Liver (tissue), 9 donors: ENCODE data around the gene TMEM82. TPM values are rescaled to one million over a fixed set of nuclear protein-coding genes. Genes with fewer than 3 reads are reported as not detected.

Experiments
- DNase-seq: peaks from one replicate; pipeline ENCODE4 v3.0.0-alpha.2; 2017; ENCODE audit warnings: low spot score
- H3K27ac ChIP-seq, 2 donors: one replicate each; pipeline ENCODE4 v1.7.0; 2013; ENCODE audit warnings: inconsistent platforms in 2 of 2, low read length in 2 of 2, control low read depth in 1 of 2, low read depth in 1 of 2, mild to moderate bottlenecking in 1 of 2
- H3K27me3 ChIP-seq, 4 donors: one replicate each; pipeline versions ENCODE4 v1.6.1 to v1.7.0; 2013; ENCODE audit warnings: low read length in 3 of 4, inconsistent platforms in 1 of 4, mild to moderate bottlenecking in 1 of 4, moderate library complexity in 1 of 4; ENCODE audit not compliant: control insufficient read depth in 4 of 4, insufficient read depth in 4 of 4
- H3K36me3 ChIP-seq, 4 donors: one replicate each; pipeline versions ENCODE4 v1.6.1 to v1.7.0; 2013; ENCODE audit warnings: low read length in 3 of 4, mild to moderate bottlenecking in 3 of 4, low read depth in 1 of 4, moderate library complexity in 1 of 4; ENCODE audit not compliant: control insufficient read depth in 4 of 4, insufficient read depth in 3 of 4
- H3K4me1 ChIP-seq, 4 donors: one replicate each; pipeline versions ENCODE4 v1.6.1 to v1.7.0; 2013; ENCODE audit warnings: low read length in 3 of 4, mild to moderate bottlenecking in 3 of 4, moderate library complexity in 1 of 4; ENCODE audit not compliant: control insufficient read depth in 4 of 4, insufficient read depth in 4 of 4
- H3K4me3 ChIP-seq, 3 donors: one replicate each; pipeline versions ENCODE4 v1.6.1 to v1.7.0; 2013; ENCODE audit warnings: low read length in 3 of 3, control low read depth in 1 of 3, low read depth in 1 of 3, mild to moderate bottlenecking in 1 of 3
- H3K9ac ChIP-seq, 2 donors: one replicate each; pipeline ENCODE4 v1.7.0; 2013; ENCODE audit warnings: low read length in 2 of 2, mild to moderate bottlenecking in 2 of 2, moderate library complexity in 2 of 2, control low read depth in 1 of 2, low read depth in 1 of 2
- H3K9me3 ChIP-seq, 4 donors: one replicate each; pipeline versions ENCODE4 v1.6.1 to v1.7.0; 2013; ENCODE audit warnings: low read length in 3 of 4; ENCODE audit not compliant: control insufficient read depth in 4 of 4
- EGR1 ChIP-seq, 2 donors: IDR thresholded peaks; 2 replicates each; pipeline ENCODE4 v1.6.1; 2016 to 2018; ENCODE audit warnings: antibody characterized with exemption in 2 of 2, low read depth in 2 of 2
- FOXA1 ChIP-seq: IDR thresholded peaks from 2 replicates; pipeline ENCODE4 v1.6.1; 2016; ENCODE audit warnings: antibody characterized with exemption
- FOXA2 ChIP-seq: IDR thresholded peaks from 2 replicates; pipeline ENCODE4 v1.6.1; 2016; ENCODE audit warnings: antibody characterized with exemption
- GABPA ChIP-seq, 2 donors: IDR thresholded peaks in 1 of 2; conservative IDR thresholded peaks in 1 of 2; 2 replicates each; pipeline ENCODE4 v1.6.1; 2016; ENCODE audit warnings: antibody characterized with exemption in 2 of 2, mild to moderate bottlenecking in 1 of 2, moderate library complexity in 1 of 2
- HNF4A ChIP-seq, 2 donors: conservative IDR thresholded peaks; 2 replicates each; pipeline ENCODE4 v1.6.1; 2016; ENCODE audit warnings: antibody characterized with exemption in 2 of 2, mild to moderate bottlenecking in 2 of 2
- HNF4G ChIP-seq: IDR thresholded peaks from 2 replicates; pipeline ENCODE4 v1.6.1; 2016; ENCODE audit warnings: antibody characterized with exemption
- NR2F2 ChIP-seq: IDR thresholded peaks from 2 replicates; pipeline ENCODE4 v1.6.1; 2016; ENCODE audit warnings: antibody characterized with exemption
- RAD21 ChIP-seq, 2 donors: IDR thresholded peaks; 2 replicates each; pipeline ENCODE4 v1.6.1; 2016; ENCODE audit warnings: antibody characterized with exemption in 2 of 2, mild to moderate bottlenecking in 2 of 2
- SP1 ChIP-seq: IDR thresholded peaks from 2 replicates; pipeline ENCODE4 v1.6.1; 2018; ENCODE audit warnings: antibody characterized with exemption, mild to moderate bottlenecking
- TAF1 ChIP-seq: conservative IDR thresholded peaks from 2 replicates; pipeline ENCODE4 v1.6.1; 2016; ENCODE audit warnings: antibody characterized with exemption, mild to moderate bottlenecking
- WGBS: extraction: QIAGEN DNeasy Blood & Tissue Kit; methylation state at CpG from one replicate; pipeline ENCODE4 v1.1.7; 2013; 5-methylcytosine and 5-hydroxymethylcytosine counted together
- polyA plus RNA-seq, 2 donors: library from polyadenylated mRNA; stranded (reverse) in 1 of 2; unstranded in 1 of 2; fragments of 200-250 nt in 1 of 2; fragments of >200 nt in 1 of 2; fragmentation: Nextera tagmentation in 1 of 2; extraction: Ambion mirVana in 1 of 2; gene quantifications; one replicate each; pipeline versions ENCODE4 v1.2.1 to v1.2.3, GENCODE V29; 2013 to 2015
- total RNA-seq, 2 donors: library from RNA; depleted of rRNA; stranded (reverse); fragments of >200 nt; gene quantifications; one replicate each; pipeline ENCODE4 v1.2.3, GENCODE V29; 2014
- TF ChIP-seq, protein P1 (sequence below): IDR thresholded peaks from 2 replicates; pipeline ENCODE4 v1.6.1; 2016; ENCODE audit warnings: antibody characterized with exemption
- TF ChIP-seq, protein P2 (sequence below): fragments of 150-350 bp; IDR thresholded peaks from 2 replicates; pipeline ENCODE4 v1.5.1; 2017; ENCODE audit warnings: improper control_type of control experiment, low read depth, low read length; ENCODE audit not compliant: missing input control
- TF ChIP-seq, protein P3 (sequence below): IDR thresholded peaks from 2 replicates; pipeline ENCODE4 v1.6.1; 2016; ENCODE audit warnings: antibody characterized with exemption
- TF ChIP-seq, protein P4 (sequence below): IDR thresholded peaks from 2 replicates; pipeline ENCODE4 v1.6.1; 2016; ENCODE audit warnings: antibody characterized with exemption
- TF ChIP-seq, protein P5 (sequence below): IDR thresholded peaks from 2 replicates; pipeline ENCODE4 v1.6.1; 2016; ENCODE audit warnings: antibody characterized with exemption, mild to moderate bottlenecking
- donor health status: healthy.
- donor health status: healthy.
- donor health status: healthy.
- donor health status: healthy.
- donor health status: healthy.

TMEM82 gene
- total and polyA plus RNA-seq, 4 donors: 5.6 to 26.3 (median 13.4) TPM

DNA sequence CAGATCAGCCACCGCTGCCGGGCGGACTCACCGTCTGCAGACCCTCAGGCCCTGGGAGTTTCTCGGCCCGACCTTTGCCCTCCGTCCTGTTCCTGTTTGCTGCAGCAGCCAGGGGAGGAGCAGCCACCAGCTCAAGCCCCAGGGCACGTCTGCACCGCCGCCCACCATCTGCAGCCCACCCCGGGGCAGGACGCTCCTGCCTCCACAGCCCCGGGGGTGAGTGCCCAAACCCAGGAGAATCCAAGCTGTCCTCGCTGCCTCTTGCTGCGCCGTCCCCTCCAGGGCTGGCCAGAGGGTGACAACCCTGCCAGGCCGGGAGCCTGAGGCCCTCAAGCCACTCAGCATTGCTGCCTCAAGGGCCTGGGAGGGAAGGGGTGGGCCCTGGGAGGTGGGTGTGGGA is 7.4 kb upstream of the TMEM82 start:
- H3K27ac ChIP-seq: peak overlapping the region; percentile 48 to 62

DNA sequence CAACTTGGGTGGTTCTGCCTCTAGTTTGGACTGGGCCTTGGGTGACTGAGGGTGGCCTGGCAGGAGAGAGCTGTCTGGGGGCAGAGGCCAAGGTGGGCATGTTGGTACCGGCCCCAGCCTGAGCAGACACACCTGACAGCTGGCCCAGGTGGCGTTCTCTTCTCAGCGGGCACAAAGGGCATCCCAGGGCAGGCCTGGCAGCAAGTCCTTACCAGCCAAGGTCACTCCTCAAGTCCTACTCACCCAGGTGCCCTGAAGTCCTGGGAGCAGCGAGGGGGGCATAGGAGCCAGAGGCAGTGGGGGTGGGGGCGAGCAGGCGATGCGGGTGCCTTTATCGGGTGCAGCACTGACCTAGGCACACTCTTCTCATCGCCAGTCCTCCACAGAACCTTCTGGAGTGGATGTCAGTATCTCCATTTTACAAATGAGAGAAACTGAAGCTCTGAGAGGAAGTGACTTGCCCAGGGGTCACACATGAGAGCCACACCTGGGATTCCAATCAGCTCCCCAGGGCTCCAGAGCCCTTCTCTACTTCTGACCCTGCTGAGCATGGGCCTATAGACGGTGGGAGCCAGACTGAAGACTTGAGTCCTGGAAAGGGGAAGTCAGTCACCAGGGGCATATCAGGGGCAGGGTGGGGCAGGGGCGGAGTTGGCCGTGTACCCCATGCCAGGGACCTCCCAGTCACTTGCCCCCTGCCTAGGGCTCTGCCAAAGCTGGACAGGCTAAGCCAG is 6.8 kb upstream of the TMEM82 start:
- no peak overlapping the region for H3K9ac ChIP-seq
- H3K27me3 ChIP-seq: no peaks in the 10 kb centered on the region
- peaks cover 17 to 39% (median 27%) of the 10 kb centered on the region in 4 donors for H3K4me1 ChIP-seq
- DNase-seq: no peak
- 46% methylated on average over 12 of the region's 12 CpGs for WGBS
- TF ChIP-seq NR2F2: no peak
- TF ChIP-seq RAD21 (IDR thresholded peaks at IDR 0.05): no peak
- TF ChIP-seq EGR1 (IDR thresholded peaks at IDR 0.05; ENCODE audit: low read depth in 2 of 2): no peak
- TF ChIP-seq TAF1: no peak
- TF ChIP-seq, protein P1, sequence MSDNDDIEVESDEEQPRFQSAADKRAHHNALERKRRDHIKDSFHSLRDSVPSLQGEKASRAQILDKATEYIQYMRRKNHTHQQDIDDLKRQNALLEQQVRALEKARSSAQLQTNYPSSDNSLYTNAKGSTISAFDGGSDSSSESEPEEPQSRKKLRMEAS: no peak
- TF ChIP-seq, protein P2, sequence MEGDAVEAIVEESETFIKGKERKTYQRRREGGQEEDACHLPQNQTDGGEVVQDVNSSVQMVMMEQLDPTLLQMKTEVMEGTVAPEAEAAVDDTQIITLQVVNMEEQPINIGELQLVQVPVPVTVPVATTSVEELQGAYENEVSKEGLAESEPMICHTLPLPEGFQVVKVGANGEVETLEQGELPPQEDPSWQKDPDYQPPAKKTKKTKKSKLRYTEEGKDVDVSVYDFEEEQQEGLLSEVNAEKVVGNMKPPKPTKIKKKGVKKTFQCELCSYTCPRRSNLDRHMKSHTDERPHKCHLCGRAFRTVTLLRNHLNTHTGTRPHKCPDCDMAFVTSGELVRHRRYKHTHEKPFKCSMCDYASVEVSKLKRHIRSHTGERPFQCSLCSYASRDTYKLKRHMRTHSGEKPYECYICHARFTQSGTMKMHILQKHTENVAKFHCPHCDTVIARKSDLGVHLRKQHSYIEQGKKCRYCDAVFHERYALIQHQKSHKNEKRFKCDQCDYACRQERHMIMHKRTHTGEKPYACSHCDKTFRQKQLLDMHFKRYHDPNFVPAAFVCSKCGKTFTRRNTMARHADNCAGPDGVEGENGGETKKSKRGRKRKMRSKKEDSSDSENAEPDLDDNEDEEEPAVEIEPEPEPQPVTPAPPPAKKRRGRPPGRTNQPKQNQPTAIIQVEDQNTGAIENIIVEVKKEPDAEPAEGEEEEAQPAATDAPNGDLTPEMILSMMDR: no peak
- no peak for TF ChIP-seq FOXA1
- no peak for TF ChIP-seq HNF4A (conservative IDR thresholded peaks at IDR 0.05)
- TF ChIP-seq, protein P3, sequence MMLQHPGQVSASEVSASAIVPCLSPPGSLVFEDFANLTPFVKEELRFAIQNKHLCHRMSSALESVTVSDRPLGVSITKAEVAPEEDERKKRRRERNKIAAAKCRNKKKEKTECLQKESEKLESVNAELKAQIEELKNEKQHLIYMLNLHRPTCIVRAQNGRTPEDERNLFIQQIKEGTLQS: no peak
- TF ChIP-seq SP1: no peak
- TF ChIP-seq, protein P4, sequence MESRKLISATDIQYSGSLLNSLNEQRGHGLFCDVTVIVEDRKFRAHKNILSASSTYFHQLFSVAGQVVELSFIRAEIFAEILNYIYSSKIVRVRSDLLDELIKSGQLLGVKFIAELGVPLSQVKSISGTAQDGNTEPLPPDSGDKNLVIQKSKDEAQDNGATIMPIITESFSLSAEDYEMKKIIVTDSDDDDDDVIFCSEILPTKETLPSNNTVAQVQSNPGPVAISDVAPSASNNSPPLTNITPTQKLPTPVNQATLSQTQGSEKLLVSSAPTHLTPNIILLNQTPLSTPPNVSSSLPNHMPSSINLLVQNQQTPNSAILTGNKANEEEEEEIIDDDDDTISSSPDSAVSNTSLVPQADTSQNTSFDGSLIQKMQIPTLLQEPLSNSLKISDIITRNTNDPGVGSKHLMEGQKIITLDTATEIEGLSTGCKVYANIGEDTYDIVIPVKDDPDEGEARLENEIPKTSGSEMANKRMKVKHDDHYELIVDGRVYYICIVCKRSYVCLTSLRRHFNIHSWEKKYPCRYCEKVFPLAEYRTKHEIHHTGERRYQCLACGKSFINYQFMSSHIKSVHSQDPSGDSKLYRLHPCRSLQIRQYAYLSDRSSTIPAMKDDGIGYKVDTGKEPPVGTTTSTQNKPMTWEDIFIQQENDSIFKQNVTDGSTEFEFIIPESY: no peak
- no peak for TF ChIP-seq GABPA (IDR thresholded peaks at IDR 0.05 in 1 of 2, conservative IDR thresholded peaks at IDR 0.05 in 1 of 2)
- no peak for TF ChIP-seq HNF4G
- TF ChIP-seq, protein P5, sequence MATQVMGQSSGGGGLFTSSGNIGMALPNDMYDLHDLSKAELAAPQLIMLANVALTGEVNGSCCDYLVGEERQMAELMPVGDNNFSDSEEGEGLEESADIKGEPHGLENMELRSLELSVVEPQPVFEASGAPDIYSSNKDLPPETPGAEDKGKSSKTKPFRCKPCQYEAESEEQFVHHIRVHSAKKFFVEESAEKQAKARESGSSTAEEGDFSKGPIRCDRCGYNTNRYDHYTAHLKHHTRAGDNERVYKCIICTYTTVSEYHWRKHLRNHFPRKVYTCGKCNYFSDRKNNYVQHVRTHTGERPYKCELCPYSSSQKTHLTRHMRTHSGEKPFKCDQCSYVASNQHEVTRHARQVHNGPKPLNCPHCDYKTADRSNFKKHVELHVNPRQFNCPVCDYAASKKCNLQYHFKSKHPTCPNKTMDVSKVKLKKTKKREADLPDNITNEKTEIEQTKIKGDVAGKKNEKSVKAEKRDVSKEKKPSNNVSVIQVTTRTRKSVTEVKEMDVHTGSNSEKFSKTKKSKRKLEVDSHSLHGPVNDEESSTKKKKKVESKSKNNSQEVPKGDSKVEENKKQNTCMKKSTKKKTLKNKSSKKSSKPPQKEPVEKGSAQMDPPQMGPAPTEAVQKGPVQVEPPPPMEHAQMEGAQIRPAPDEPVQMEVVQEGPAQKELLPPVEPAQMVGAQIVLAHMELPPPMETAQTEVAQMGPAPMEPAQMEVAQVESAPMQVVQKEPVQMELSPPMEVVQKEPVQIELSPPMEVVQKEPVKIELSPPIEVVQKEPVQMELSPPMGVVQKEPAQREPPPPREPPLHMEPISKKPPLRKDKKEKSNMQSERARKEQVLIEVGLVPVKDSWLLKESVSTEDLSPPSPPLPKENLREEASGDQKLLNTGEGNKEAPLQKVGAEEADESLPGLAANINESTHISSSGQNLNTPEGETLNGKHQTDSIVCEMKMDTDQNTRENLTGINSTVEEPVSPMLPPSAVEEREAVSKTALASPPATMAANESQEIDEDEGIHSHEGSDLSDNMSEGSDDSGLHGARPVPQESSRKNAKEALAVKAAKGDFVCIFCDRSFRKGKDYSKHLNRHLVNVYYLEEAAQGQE: no peak
- no peak for TF ChIP-seq FOXA2
- H3K9me3 ChIP-seq: no peaks in the 10 kb centered on the region
- H3K36me3 ChIP-seq: peaks cover 3 to 33% (median 13%) of the 10 kb centered on the region in 4 donors
- H3K27ac ChIP-seq: peak overlapping the region; percentile 48 to 62
- no peak overlapping the region for H3K4me3 ChIP-seq

More for the DNA sequence above, 7.4 kb upstream of the TMEM82 start:
- Histone ChIP-seq H3K27me3 (no peaks in the 10 kb centered on the region), H3K4me1 (peaks cover 17 to 39% (median 27%) of the 10 kb centered on the region in 4 donors), H3K9me3 (no peaks in the 10 kb centered on the region), H3K4me3 (no peak overlapping the region), H3K9ac (no peak overlapping the region), H3K36me3 (peaks cover 3 to 33% (median 13%) of the 10 kb centered on the region in 4 donors)
- DNase-seq: peak; percentile 53
- TF ChIP-seq GABPA (IDR thresholded peaks at IDR 0.05 in 1 of 2, conservative IDR thresholded peaks at IDR 0.05 in 1 of 2) (no peak), HNF4A (conservative IDR thresholded peaks at IDR 0.05) (peak in 1 of 2 donors; percentile 37)
- WGBS: 51% methylated on average over 17 of the region's 17 CpGs
